MM.1S (cell line): Measurements from ENCODE around the gene RAB44.

ENCODE experiments used
- CTCF ChIP-seq: fragments of 300-600 bp; sonication (generic); IDR thresholded peaks from 2 replicates; pipeline ENCODE4 v1.5.1; 2016; ENCODE audit warnings: antibody characterized with exemption, low read length, mixed read lengths
- EZH2 ChIP-seq: fragments of 300-600 bp; sonication (generic); optimal IDR thresholded peaks from 2 replicates; pipeline ENCODE3; 2017; ENCODE audit warnings: low read depth, mild to moderate bottlenecking, antibody characterized with exemption, low read length, mixed read lengths
- EZH2phosphoT487 ChIP-seq: fragments of 300-600 bp; sonication (generic); IDR thresholded peaks from 2 replicates; pipeline ENCODE4 v1.6.1; 2018; ENCODE audit warnings: antibody characterized with exemption, low read length

GRCh38 chr6:36740818-36741179 lies 43.2 kb downstream of the RAB44 start:
- TF ChIP-seq CTCF (no peak), EZH2 (no peak), EZH2phosphoT487 (no peak)
